Measurements from ENCODE around the gene ERP27. TPM values are rescaled to one million over a fixed set of nuclear protein-coding genes. Genes with fewer than 3 reads are reported as not detected.

ERP27 gene
- total and polyA plus RNA-seq, 2 donors (not counting 1 experiment from before 2014, with no cell fraction given), result 0.10 to 0.17 TPM

DNA sequence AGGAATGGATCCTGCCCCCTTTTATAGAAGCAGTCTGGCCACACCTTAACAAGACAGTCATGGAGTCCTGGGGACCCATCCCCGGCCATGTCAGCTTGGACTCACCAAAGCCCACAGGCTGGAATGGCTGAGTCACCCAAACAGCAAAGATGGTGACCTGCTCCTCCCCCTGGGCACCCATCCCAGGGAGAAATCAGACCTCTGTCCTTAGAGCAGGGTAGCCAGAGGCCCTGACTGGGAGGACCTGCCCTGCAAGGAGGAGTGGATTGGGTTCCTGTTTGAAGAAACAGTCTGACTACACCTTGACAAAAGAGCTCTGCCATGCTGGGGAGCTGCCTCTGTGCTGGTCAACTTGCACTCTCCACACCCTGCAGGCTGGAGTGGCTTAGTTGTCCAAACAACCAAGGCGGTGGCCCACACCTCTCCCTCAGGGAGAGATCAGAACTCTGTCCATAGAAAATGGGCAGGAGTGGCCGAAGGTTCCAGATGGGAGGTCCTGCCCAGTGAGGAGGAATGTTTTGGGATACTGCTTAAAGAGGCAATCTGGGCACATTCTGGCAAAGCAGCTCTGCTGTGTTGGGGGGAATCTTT lies 69.3 kb downstream of the ERP27 start:
- Histone ChIP-seq H2AFZ (ENCODE audit: low read length) (no peak overlapping the region), H3K36me3 (ENCODE audit: control insufficient read depth, insufficient read depth, low read length) (no peaks in the 10 kb centered on the region), H3K9me3 (ENCODE audit: control insufficient read depth, insufficient read depth, low read depth, low read length) (no peaks in the 10 kb centered on the region), H3K79me2 (ENCODE audit: control insufficient read depth, insufficient read depth, low read length) (no peaks in the 10 kb centered on the region), H3K9ac (ENCODE audit: insufficient read depth, low read length) (no peak overlapping the region), H3K27me3 (ENCODE audit: control insufficient read depth, insufficient read depth, low read length) (no peaks in the 10 kb centered on the region), H3K4me1 (ENCODE audit: control insufficient read depth, extremely low read depth, insufficient read depth, low read length) (no peaks in the 10 kb centered on the region), H3K4me3 (replicated peaks in 1 of 4; ENCODE audit: control extremely low read depth in 1 of 4, insufficient read depth in 1 of 4, low read depth in 3 of 4, low read length in 4 of 4) (no peak overlapping the region), H4K20me1 (ENCODE audit: control insufficient read depth, extremely low read depth, insufficient read depth, low read length) (no peaks in the 10 kb centered on the region), H3K27ac (ENCODE audit: insufficient read depth, low read length) (no peak overlapping the region), H3K4me2 (ENCODE audit: extremely low read depth, insufficient read depth, low read length) (no peak overlapping the region)
- TF ChIP-seq EZH2 (IDR thresholded peaks at IDR 0.05; ENCODE audit: low read length, missing control alignments), result no peak
- TF ChIP-seq, protein P1, sequence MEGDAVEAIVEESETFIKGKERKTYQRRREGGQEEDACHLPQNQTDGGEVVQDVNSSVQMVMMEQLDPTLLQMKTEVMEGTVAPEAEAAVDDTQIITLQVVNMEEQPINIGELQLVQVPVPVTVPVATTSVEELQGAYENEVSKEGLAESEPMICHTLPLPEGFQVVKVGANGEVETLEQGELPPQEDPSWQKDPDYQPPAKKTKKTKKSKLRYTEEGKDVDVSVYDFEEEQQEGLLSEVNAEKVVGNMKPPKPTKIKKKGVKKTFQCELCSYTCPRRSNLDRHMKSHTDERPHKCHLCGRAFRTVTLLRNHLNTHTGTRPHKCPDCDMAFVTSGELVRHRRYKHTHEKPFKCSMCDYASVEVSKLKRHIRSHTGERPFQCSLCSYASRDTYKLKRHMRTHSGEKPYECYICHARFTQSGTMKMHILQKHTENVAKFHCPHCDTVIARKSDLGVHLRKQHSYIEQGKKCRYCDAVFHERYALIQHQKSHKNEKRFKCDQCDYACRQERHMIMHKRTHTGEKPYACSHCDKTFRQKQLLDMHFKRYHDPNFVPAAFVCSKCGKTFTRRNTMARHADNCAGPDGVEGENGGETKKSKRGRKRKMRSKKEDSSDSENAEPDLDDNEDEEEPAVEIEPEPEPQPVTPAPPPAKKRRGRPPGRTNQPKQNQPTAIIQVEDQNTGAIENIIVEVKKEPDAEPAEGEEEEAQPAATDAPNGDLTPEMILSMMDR (conservative IDR thresholded peaks at IDR 0.05 in 1 of 2, IDR thresholded peaks at IDR 0.05 in 1 of 2; ENCODE audit: low read depth in 1 of 2, low read length in 2 of 2), result no peak
- DNase-seq (ENCODE audit: low read depth in 2 of 2), result peak in 1 of 2 donors; percentile 27

Other genes with a start within 250 kb of the ERP27 start
- not detected in 2 replicates for gene GUCY2C, start 241.9 kb downstream of the ERP27 start, total RNA-seq
- gene GUCY2C, start 241.9 kb downstream of the ERP27 start, polyA plus RNA-seq, result 0.02 TPM in 1 of 2 replicates, not detected in the other
- 8.0 and 10.6 TPM in 2 replicates for gene WBP11, start 135.1 kb downstream of the ERP27 start, total RNA-seq
- gene WBP11, start 135.1 kb downstream of the ERP27 start, polyA plus RNA-seq, result 17.5 and 27.4 TPM in 2 replicates
- 1.0 and 1.5 TPM in 2 replicates for gene C12orf60, start 134.9 kb downstream of the ERP27 start, total RNA-seq
- 1.1 TPM in 2 replicates for gene C12orf60, start 134.9 kb downstream of the ERP27 start, polyA plus RNA-seq
- 0.17 TPM in 1 of 2 replicates, not detected in the other for gene SMCO3, start 124.4 kb downstream of the ERP27 start, total RNA-seq
- 0.16 TPM in 1 of 2 replicates, not detected in the other for gene SMCO3, start 124.4 kb downstream of the ERP27 start, polyA plus RNA-seq
- not detected in 2 replicates for gene ART4, start 95.0 kb downstream of the ERP27 start, total RNA-seq
- gene ART4, start 95.0 kb downstream of the ERP27 start, polyA plus RNA-seq, result not detected in 2 replicates
- 2.0 and 38.0 TPM in 2 replicates for gene MGP, start 52.7 kb downstream of the ERP27 start, total RNA-seq
- gene MGP, start 52.7 kb downstream of the ERP27 start, polyA plus RNA-seq, result 9.5 and 15.9 TPM in 2 replicates
- gene ARHGDIB, start 23.1 kb upstream of the ERP27 start, total RNA-seq, result 5.9 and 8.3 TPM in 2 replicates
- 40.3 and 43.7 TPM in 2 replicates for gene ARHGDIB, start 23.1 kb upstream of the ERP27 start, polyA plus RNA-seq
- not detected in 2 replicates for gene PDE6H, start 34.5 kb upstream of the ERP27 start, total RNA-seq
- not detected in 2 replicates for gene PDE6H, start 34.5 kb upstream of the ERP27 start, polyA plus RNA-seq

Data from fibroblast of lung (primary cell).